GM19351 (cell line): Measurements from ENCODE around the gene TBC1D1.

Experiments used
- ATAC-seq: cut with Tn5 transposase; IDR thresholded peaks from one replicate; pipeline ENCODE4 v1.9.1; 2021; ENCODE audit warnings: mild to moderate bottlenecking, moderate library complexity; ENCODE audit not compliant: unreplicated experiment

TBC1D1 gene

GRCh38 chr4:38139187-38139586 lies 248.3 kb downstream of the TBC1D1 start:
- ATAC-seq = no peak

GRCh38 chr4:38140643-38141203 lies 249.8 kb downstream of the TBC1D1 start:
- ATAC-seq = no peak

GRCh38 chr4:38141808-38142500 lies 251.1 kb downstream of the TBC1D1 start:
- ATAC-seq = no peak

- ATAC-seq = no peak
These were observed 253.1 kb downstream of the TBC1D1 start for GRCh38 chr4:38144031-38144430.

GRCh38 chr4:38145033-38145678 lies 254.3 kb downstream of the TBC1D1 start:
- no peak for ATAC-seq

- no peak for ATAC-seq
These were observed 254.9 kb downstream of the TBC1D1 start for GRCh38 chr4:38145741-38146140.

GRCh38 chr4:38146383-38146782 lies 255.5 kb downstream of the TBC1D1 start:
- no peak for ATAC-seq

GRCh38 chr4:38149472-38149996 lies 258.6 kb downstream of the TBC1D1 start:
- ATAC-seq = no peak

GRCh38 chr4:38149997-38150671 lies 259.2 kb downstream of the TBC1D1 start:
- ATAC-seq = no peak

GRCh38 chr4:38150766-38151165 lies 259.9 kb downstream of the TBC1D1 start:
- ATAC-seq = no peak

GRCh38 chr4:38151873-38152272 lies 261.0 kb downstream of the TBC1D1 start:
- ATAC-seq = no peak

- no peak for ATAC-seq
These were observed 261.4 kb downstream of the TBC1D1 start for GRCh38 chr4:38152305-38152704.

GRCh38 chr4:38152721-38153386 lies 262.0 kb downstream of the TBC1D1 start:
- no peak for ATAC-seq

- no peak for ATAC-seq
These were observed 262.5 kb downstream of the TBC1D1 start for GRCh38 chr4:38153387-38153760.

GRCh38 chr4:38154252-38154651 lies 263.4 kb downstream of the TBC1D1 start:
- no peak for ATAC-seq

- no peak for ATAC-seq
These were observed 264.1 kb downstream of the TBC1D1 start for GRCh38 chr4:38154681-38155588.

GRCh38 chr4:38155589-38156294 lies 264.9 kb downstream of the TBC1D1 start:
- no peak for ATAC-seq

GRCh38 chr4:38157592-38157991 lies 266.7 kb downstream of the TBC1D1 start:
- no peak for ATAC-seq

GRCh38 chr4:38160487-38161207 lies 269.8 kb downstream of the TBC1D1 start:
- peak; percentile 99 for ATAC-seq
